HG03378 (cell line): ENCODE data around the gene DNAJC5.

Source experiments
- ATAC-seq: cut with Tn5 transposase; IDR thresholded peaks from one replicate; pipeline ENCODE4 v1.9.1; 2021; ENCODE audit warnings: mild to moderate bottlenecking, moderate library complexity; ENCODE audit not compliant: unreplicated experiment

Gene DNAJC5

GRCh38 chr20:63978319-63979228 lies 83.6 kb downstream of the DNAJC5 start:
- ATAC-seq: no peak

DNA sequence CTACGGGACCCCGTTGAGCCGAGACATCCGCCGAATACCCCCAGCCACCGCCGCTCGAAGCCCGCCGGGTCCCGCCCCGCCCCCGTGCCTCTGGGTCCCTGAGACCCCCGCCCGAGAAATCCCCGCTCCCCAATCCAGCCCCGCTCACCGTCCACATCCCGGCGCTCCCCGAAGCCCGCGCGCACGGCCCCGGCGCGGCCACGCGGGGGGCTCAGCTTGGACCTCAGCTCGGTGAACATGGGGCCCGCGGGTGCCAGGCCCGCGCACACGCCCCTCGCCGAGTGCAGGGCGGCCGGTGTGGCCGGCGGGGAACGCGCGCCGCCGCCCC lies 84.3 kb downstream of the DNAJC5 start:
- ATAC-seq: no peak

DNA sequence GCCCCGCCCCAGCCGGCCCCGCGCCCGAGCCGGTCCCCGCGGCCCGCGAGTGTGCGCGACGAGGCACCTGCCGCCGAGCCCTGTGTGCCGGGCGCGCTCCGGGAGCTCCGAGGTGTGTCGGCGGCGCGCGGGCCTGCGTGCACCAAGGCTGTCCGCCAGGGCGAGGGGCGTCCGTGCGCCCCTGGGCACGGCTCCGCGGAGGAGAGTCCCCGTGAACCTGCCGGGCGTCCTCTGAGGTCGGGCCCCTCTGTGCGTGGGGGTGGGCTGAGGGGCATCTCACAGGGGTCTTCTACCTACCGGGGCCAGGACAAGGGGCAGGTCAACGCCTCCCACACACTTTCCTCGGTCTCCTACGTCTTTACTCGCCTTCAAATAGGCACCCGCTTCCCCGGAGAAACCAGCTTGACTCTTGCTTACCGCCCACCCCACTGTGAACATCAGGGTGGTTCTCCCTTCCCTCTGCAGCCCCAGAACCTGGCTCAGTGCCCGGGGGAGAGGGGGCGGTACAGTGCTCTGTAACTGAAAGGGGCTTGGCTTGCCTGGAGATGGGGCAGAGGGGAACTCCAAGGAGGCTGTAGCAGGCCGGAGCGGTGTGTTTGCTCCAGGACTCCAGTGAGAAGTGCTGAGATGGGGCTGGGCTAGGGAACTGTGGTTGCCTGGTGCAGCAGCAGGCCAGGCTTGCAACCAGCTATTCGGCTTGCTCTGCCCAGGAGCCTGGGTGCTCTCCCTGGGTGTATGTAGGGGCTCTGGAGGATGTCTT lies 84.8 kb downstream of the DNAJC5 start, which contains the start of gene SAMD10:
Gene SAMD10, minus strand, starts transcription at position 86 of the 760 bp plus-strand sequence. CDS start 175 bp downstream, outside the sequence.
- peak; percentile 30 for ATAC-seq

DNA sequence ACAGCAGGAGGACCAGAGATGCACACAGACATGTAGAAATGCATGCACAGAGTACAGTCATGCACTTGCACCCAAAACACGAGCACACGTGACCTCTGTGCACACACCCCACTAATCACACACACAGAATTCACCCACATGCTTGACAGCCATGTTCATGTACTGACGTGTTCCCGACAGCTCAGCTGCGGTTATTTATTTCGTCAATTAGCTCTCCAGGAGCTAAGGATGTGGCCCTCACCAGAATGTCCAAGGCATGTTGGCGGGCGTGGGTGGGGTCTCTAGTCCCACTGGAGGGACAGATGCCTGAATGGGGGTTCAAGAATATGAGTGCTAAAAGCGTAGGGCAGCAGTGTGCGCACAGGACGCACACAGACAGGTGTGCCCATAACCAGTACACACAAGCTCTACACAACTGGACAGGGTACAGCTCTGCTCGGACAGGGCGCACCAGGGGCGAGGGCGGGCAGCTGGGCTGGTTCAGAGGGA lies 85.4 kb downstream of the DNAJC5 start:
- ATAC-seq: no peak

GRCh38 chr20:63980806-63981728 lies 86.1 kb downstream of the DNAJC5 start, which contains the start of gene PRPF6:
TSS of gene PRPF6 (plus strand) at chr20:63981132. CDS start at chr20:63981246, 114 bp downstream.
- ATAC-seq: peak; percentile 48

DNA sequence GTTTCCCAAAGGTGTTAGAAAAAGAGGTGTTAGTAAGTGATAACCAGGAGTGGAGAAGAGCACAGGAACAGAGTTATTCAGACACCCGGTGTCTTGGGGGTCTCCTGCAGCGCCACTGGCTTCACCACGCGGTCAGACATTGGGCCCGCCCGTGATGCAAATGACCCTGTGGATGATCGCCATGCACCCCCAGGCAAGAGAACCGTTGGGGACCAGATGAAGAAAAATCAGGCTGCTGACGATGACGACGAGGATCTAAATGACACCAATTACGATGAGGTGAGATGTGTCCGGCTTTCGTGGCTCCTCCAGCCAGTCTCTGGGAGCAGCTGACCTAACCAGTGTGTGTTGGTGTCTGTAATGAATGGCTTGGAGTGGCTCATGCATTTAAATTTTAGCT lies 88.0 kb downstream of the DNAJC5 start:
- no peak for ATAC-seq
